ENCODE results near the gene MAT2A. TPM values are rescaled to one million over a fixed set of nuclear protein-coding genes. Genes with fewer than 3 reads are reported as not detected.

MAT2A gene
- total RNA-seq, 2 experiments from 2014 or later = 336 to 462 TPM

- Histone ChIP-seq H4K20me1 (ENCODE audit: insufficient read depth, low read length) (no peaks in the 10 kb centered on the region; the same call in 1 of the 2 replicates), H3K4me2 (ENCODE audit: low read length) (no peak overlapping the region), H3K4me3 (ENCODE audit: low read depth, low read length, poor library complexity, severe bottlenecking) (no peak overlapping the region), H2AFZ (ENCODE audit: low read length) (no peak overlapping the region), H3K36me3 (ENCODE audit: insufficient read depth, low read length) (peaks cover 86% of the 10 kb centered on the region), H3K79me2 (ENCODE audit: insufficient read depth, low read depth, low read length) (no peaks in the 10 kb centered on the region), H3K27ac (ENCODE audit: low read depth, low read length, poor library complexity, severe bottlenecking) (no peak overlapping the region), H3K9me2 (ENCODE audit: insufficient read depth, low read length) (no peaks in the 10 kb centered on the region), H3K4me1 (ENCODE audit: insufficient read depth, low read length, poor library complexity, severe bottlenecking) (no peaks in the 10 kb centered on the region), H3K9me3 (ENCODE audit: low read length) (no peaks in the 10 kb centered on the region)
- CTCF ChIA-PET (ENCODE audit: unreplicated experiment) = interaction anchor here (2.7 kb wide), 1 partner anchor 129 kb away, joined by 7 read pairs; no protein-coding TSS in a partner anchor
- intact Hi-C loops (cut with micrococcal nuclease; ENCODE audit: unreplicated experiment) = no loop called here
- DNase-seq (ENCODE audit: low spot score) = no peak
- no TSS peak for BruUV-seq (replicated peaks)
- no peak for TF ChIP-seq EZH2phosphoT487 (IDR thresholded peaks at IDR 0.05; ENCODE audit: borderline replicate concordance, low read depth, low read length)
- POLR2A ChIA-PET = interaction anchor here (0.5 to 5.3 kb wide), 4 partner anchors 9 to 903 kb away, joined by 4 to 48 read pairs (median 6); partner anchors contain the start of gene MAT2A
Observed at GRCh38 chr2:85548608-85548900, 9.6 kb downstream of the MAT2A start.

DNA sequence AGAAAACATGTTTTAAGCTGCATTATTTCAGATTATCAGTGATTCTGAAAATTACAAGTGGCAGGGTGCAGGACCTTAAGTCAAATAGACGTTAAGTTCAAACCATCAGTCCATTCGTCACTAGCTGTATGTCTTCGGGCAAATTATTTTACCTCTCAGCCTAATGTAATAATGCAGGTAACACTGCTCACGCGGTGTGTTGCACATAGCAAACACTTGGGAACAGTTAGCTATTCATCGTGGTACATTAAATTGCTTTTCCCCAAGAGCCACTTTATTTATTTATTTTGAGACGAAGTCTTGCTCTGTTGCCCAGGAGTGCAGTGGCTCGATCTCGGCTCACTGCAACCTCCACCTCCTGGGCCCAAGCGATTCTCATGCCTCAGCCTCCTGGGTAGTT lies 10.1 kb downstream of the MAT2A start:
- H3K4me3 ChIP-seq (ENCODE audit: low read depth, low read length, poor library complexity, severe bottlenecking) = no peak overlapping the region
- ChIA-PET POLR2A (interaction anchor here (0.6 to 5.3 kb wide), 7 partner anchors 10 to 168 kb away, joined by 3 to 48 read pairs (median 5); partner anchors contain the start of gene MAT2A), CTCF (ENCODE audit: unreplicated experiment) (interaction anchor here (2.7 kb wide), 1 partner anchor 130 kb away, joined by 7 read pairs; no protein-coding TSS in a partner anchor)
- H3K9me2 ChIP-seq (ENCODE audit: insufficient read depth, low read length) = no peaks in the 10 kb centered on the region
- no peak overlapping the region for H3K4me2 ChIP-seq (ENCODE audit: low read length)
- no peak for DNase-seq (ENCODE audit: low spot score)
- no peak overlapping the region for H2AFZ ChIP-seq (ENCODE audit: low read length)
- intact Hi-C loops (cut with micrococcal nuclease; ENCODE audit: unreplicated experiment) = no loop called here
- no peaks in the 10 kb centered on the region; the same call in 1 of the 2 replicates for H4K20me1 ChIP-seq (ENCODE audit: insufficient read depth, low read length)
- H3K4me1 ChIP-seq (ENCODE audit: insufficient read depth, low read length, poor library complexity, severe bottlenecking) = no peaks in the 10 kb centered on the region
- no peak overlapping the region for H3K27ac ChIP-seq (ENCODE audit: low read depth, low read length, poor library complexity, severe bottlenecking)
- H3K79me2 ChIP-seq (ENCODE audit: insufficient read depth, low read depth, low read length) = no peaks in the 10 kb centered on the region
- TF ChIP-seq CTCF (conservative IDR thresholded peaks at IDR 0.05; ENCODE audit: low read length) (no peak), EZH2phosphoT487 (IDR thresholded peaks at IDR 0.05; ENCODE audit: borderline replicate concordance, low read depth, low read length) (no peak)
- no peaks in the 10 kb centered on the region for H3K9me3 ChIP-seq (ENCODE audit: low read length)
- BruUV-seq (replicated peaks) = no TSS peak
- H3K36me3 ChIP-seq (ENCODE audit: insufficient read depth, low read length) = peaks cover 83% of the 10 kb centered on the region

- intact Hi-C loops (cut with micrococcal nuclease; ENCODE audit: unreplicated experiment) = no loop called here
- POLR2A ChIA-PET = interaction anchor here (0.6 to 5.3 kb wide), 6 partner anchors 9 to 167 kb away, joined by 3 to 48 read pairs (median 6); partner anchors contain the start of gene MAT2A
- no peak overlapping the region for H2AFZ ChIP-seq (ENCODE audit: low read length)
- BruUV-seq (replicated peaks) = no TSS peak
- H3K9me2 ChIP-seq (ENCODE audit: insufficient read depth, low read length) = no peaks in the 10 kb centered on the region
- DNase-seq (ENCODE audit: low spot score) = no peak
- no peaks in the 10 kb centered on the region for H3K4me1 ChIP-seq (ENCODE audit: insufficient read depth, low read length, poor library complexity, severe bottlenecking)
- no peaks in the 10 kb centered on the region for H3K9me3 ChIP-seq (ENCODE audit: low read length)
- TF ChIP-seq CTCF (conservative IDR thresholded peaks at IDR 0.05; ENCODE audit: low read length) (no peak), EZH2phosphoT487 (IDR thresholded peaks at IDR 0.05; ENCODE audit: borderline replicate concordance, low read depth, low read length) (no peak)
- no peaks in the 10 kb centered on the region; the same call in 1 of the 2 replicates for H4K20me1 ChIP-seq (ENCODE audit: insufficient read depth, low read length)
- CTCF ChIA-PET (ENCODE audit: unreplicated experiment) = interaction anchor here (0.6 to 2.7 kb wide), 2 partner anchors 113 to 130 kb away, joined by 4 to 7 read pairs; no protein-coding TSS in a partner anchor
- H3K79me2 ChIP-seq (ENCODE audit: insufficient read depth, low read depth, low read length) = no peaks in the 10 kb centered on the region
- H3K4me3 ChIP-seq (ENCODE audit: low read depth, low read length, poor library complexity, severe bottlenecking) = no peak overlapping the region
- no peak overlapping the region for H3K27ac ChIP-seq (ENCODE audit: low read depth, low read length, poor library complexity, severe bottlenecking)
- peaks cover 83% of the 10 kb centered on the region for H3K36me3 ChIP-seq (ENCODE audit: insufficient read depth, low read length)
- no peak overlapping the region for H3K4me2 ChIP-seq (ENCODE audit: low read length)
Observed at GRCh38 chr2:85549826-85550225, 10.9 kb downstream of the MAT2A start.
